Smooth muscle cell of bladder (primary cell): Measurements from ENCODE around the gene ARPC3. TPM values are rescaled to one million over a fixed set of nuclear protein-coding genes. Genes with fewer than 3 reads are reported as not detected.

Source experiments
- total RNA-seq: library from RNA; depleted of rRNA; stranded (reverse); fragments of >200 nt; gene quantifications from 2 replicates; pipeline ENCODE4 v1.2.3, GENCODE V29; 2014

Gene ARPC3
- total RNA-seq = 209 and 214 TPM in 2 replicates

GRCh38 chr12:110449799-110450497, at the start of gene ARPC3:
ARPC3 (minus strand) TSS chr12:110450337; CDS start chr12:110450260, 77 bp downstream.

GRCh38 chr12:110468214-110469048, 18.3 kb upstream of the ARPC3 start, which contains the start of the genes FAM216A and GPN3:
FAM216A (plus strand) TSS chr12:110468845; CDS start chr12:110468876, 31 bp downstream.
GPN3 (minus strand) TSS chr12:110468257; CDS start chr12:110468203, 54 bp downstream.

GRCh38 chr12:110403146-110403975, 46.8 kb downstream of the ARPC3 start, which contains the start of gene ANAPC7:
ANAPC7 (minus strand) TSS chr12:110403708; CDS start chr12:110403627, 81 bp downstream.

Other genes with a start within 250 kb of the ARPC3 start
- gene ATP2A2, start 169.1 kb downstream of the ARPC3 start, total RNA-seq = 114 and 157 TPM in 2 replicates
- 31.7 and 39.9 TPM in 2 replicates for gene ANAPC7, start 46.6 kb downstream of the ARPC3 start, total RNA-seq
- gene GPN3, start 17.9 kb upstream of the ARPC3 start, total RNA-seq = 10.0 and 15.1 TPM in 2 replicates
- gene FAM216A, start 18.5 kb upstream of the ARPC3 start, total RNA-seq = 11.2 and 14.7 TPM in 2 replicates
- 35.4 and 55.4 TPM in 2 replicates for gene VPS29, start 51.8 kb upstream of the ARPC3 start, total RNA-seq
- 0.14 and 0.46 TPM in 2 replicates for gene RAD9B, start 52.0 kb upstream of the ARPC3 start, total RNA-seq
- 4.5 and 5.0 TPM in 2 replicates for gene PPTC7, start 133.0 kb upstream of the ARPC3 start, total RNA-seq
- 20.5 and 22.1 TPM in 2 replicates for gene TCTN1, start 163.8 kb upstream of the ARPC3 start, total RNA-seq
- gene HVCN1, start 238.8 kb upstream of the ARPC3 start, total RNA-seq = 4.8 and 8.5 TPM in 2 replicates